ENCODE measurements around the gene KRT13.

Gene KRT13

DNA sequence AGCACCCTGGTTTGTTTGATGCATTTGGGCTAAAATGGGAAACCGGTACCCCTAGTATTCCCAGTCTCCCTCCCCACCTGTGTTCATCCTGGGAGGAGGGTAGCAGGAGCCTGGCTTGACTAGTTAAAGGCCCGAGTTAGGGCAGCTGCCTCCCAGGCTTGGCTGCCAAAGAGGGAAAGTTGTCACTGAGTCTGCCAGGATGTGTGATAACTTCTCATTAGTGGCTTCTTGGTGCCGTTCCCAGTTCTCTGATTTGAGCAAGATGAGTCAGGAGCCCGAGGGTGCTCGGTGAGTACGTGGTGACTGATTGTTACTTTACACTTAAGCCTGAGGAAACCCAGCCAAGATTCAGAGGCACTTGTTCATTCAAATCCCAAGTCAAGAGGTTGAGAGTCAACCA lies 40.7 kb downstream of the KRT13 start:
- H3K9ac ChIP-seq (ENCODE audit: low read length), result no peak overlapping the region
- no peaks in the 10 kb centered on the region for H3F3A ChIP-seq (ENCODE audit: insufficient read depth, low read length)
- H3K4me1 ChIP-seq (ENCODE audit: insufficient read depth, low read length, severe bottlenecking), result no peaks in the 10 kb centered on the region
- no peaks in the 10 kb centered on the region; the same call in 1 of the 2 replicates for H3K27me3 ChIP-seq (ENCODE audit: insufficient read depth, low read length)
- TF ChIP-seq, protein P1, sequence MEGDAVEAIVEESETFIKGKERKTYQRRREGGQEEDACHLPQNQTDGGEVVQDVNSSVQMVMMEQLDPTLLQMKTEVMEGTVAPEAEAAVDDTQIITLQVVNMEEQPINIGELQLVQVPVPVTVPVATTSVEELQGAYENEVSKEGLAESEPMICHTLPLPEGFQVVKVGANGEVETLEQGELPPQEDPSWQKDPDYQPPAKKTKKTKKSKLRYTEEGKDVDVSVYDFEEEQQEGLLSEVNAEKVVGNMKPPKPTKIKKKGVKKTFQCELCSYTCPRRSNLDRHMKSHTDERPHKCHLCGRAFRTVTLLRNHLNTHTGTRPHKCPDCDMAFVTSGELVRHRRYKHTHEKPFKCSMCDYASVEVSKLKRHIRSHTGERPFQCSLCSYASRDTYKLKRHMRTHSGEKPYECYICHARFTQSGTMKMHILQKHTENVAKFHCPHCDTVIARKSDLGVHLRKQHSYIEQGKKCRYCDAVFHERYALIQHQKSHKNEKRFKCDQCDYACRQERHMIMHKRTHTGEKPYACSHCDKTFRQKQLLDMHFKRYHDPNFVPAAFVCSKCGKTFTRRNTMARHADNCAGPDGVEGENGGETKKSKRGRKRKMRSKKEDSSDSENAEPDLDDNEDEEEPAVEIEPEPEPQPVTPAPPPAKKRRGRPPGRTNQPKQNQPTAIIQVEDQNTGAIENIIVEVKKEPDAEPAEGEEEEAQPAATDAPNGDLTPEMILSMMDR (IDR thresholded peaks at IDR 0.05; ENCODE audit: low read length), result no peak
- TF ChIP-seq EZH2 (IDR thresholded peaks at IDR 0.05; ENCODE audit: borderline replicate concordance, low read length), result no peak
- no peaks in the 10 kb centered on the region for H4K20me1 ChIP-seq (ENCODE audit: insufficient read depth, low read length)
- H3K79me2 ChIP-seq (ENCODE audit: insufficient read depth, low read length), result no peaks in the 10 kb centered on the region
- no peak overlapping the region for H3K27ac ChIP-seq (ENCODE audit: low read depth, low read length, poor library complexity, severe bottlenecking)
- H2AFZ ChIP-seq (ENCODE audit: low read length), result no peak overlapping the region
- no peaks in the 10 kb centered on the region for H3K9me3 ChIP-seq (ENCODE audit: low read length)
- no peak overlapping the region for H3K4me2 ChIP-seq (ENCODE audit: low read length)
- no peaks in the 10 kb centered on the region for H3K36me3 ChIP-seq (ENCODE audit: insufficient read depth, low read length)
- no peaks in the 10 kb centered on the region for H3K9me2 ChIP-seq (ENCODE audit: low read depth, low read length)
- no peak overlapping the region for H3K4me3 ChIP-seq (ENCODE audit: low read depth, low read length, poor library complexity, severe bottlenecking)

DNA sequence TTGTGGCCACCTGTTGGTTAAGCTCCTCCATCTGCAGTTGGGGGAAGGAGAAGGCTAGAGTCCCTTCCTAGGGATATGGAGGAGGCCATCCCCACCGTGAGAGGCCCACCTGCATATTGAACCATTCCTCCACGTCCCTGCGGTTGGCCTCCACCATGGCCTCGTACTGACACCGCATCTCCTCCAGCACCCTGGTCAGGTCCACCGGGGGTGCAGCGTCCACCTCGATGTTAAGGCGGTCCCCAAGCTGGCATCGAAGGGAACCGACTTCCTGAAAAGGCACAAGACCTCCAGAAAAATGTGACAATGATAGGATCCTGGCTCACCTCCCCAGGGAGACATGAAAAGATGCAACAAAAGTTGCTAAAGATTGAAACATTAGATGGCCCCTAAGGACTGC lies 41.2 kb downstream of the KRT13 start:
- no peaks in the 10 kb centered on the region for H3F3A ChIP-seq (ENCODE audit: insufficient read depth, low read length)
- H3K9me2 ChIP-seq (ENCODE audit: low read depth, low read length), result no peaks in the 10 kb centered on the region
- no peaks in the 10 kb centered on the region for H3K79me2 ChIP-seq (ENCODE audit: insufficient read depth, low read length)
- H3K9me3 ChIP-seq (ENCODE audit: low read length), result no peaks in the 10 kb centered on the region
- H3K36me3 ChIP-seq (ENCODE audit: insufficient read depth, low read length), result no peaks in the 10 kb centered on the region
- H3K4me3 ChIP-seq (ENCODE audit: low read depth, low read length, poor library complexity, severe bottlenecking), result no peak overlapping the region
- TF ChIP-seq EZH2 (IDR thresholded peaks at IDR 0.05; ENCODE audit: borderline replicate concordance, low read length), result no peak
- TF ChIP-seq, protein P1 (IDR thresholded peaks at IDR 0.05; ENCODE audit: low read length), result no peak
- peaks cover 4% of the 10 kb centered on the region; the same call in 1 of the 2 replicates for H3K27me3 ChIP-seq (ENCODE audit: insufficient read depth, low read length)
- no peak overlapping the region for H3K9ac ChIP-seq (ENCODE audit: low read length)
- no peak overlapping the region for H3K27ac ChIP-seq (ENCODE audit: low read depth, low read length, poor library complexity, severe bottlenecking)
- no peak overlapping the region for H2AFZ ChIP-seq (ENCODE audit: low read length)
- H3K4me1 ChIP-seq (ENCODE audit: insufficient read depth, low read length, severe bottlenecking), result no peaks in the 10 kb centered on the region
- no peak overlapping the region for H3K4me2 ChIP-seq (ENCODE audit: low read length)
- no peaks in the 10 kb centered on the region for H4K20me1 ChIP-seq (ENCODE audit: insufficient read depth, low read length)

DNA sequence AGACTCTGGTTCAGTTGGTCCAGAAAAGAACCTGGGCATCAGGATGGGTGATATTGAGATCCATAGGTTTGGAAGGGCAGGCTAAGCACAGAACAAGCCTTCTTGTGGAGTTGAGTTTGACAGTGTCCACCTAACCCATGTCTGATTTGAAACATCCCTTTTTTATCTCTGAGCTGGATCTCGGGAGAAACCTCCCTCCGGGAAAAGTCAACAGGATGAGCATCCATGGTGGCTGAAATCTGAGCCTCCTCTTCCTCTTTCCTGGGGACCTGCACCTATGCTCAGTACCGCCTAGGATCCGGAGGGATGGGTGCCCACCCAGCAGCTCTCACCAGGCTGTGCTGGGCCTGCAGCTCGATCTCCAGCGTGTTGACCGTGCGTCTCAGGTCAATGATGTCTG lies 41.7 kb downstream of the KRT13 start:
- Histone ChIP-seq H3K27ac (ENCODE audit: low read depth, low read length, poor library complexity, severe bottlenecking) (no peak overlapping the region), H4K20me1 (ENCODE audit: insufficient read depth, low read length) (no peaks in the 10 kb centered on the region), H3K9ac (ENCODE audit: low read length) (no peak overlapping the region), H2AFZ (ENCODE audit: low read length) (no peak overlapping the region), H3K9me3 (ENCODE audit: low read length) (no peaks in the 10 kb centered on the region), H3K27me3 (ENCODE audit: insufficient read depth, low read length) (peaks cover 4% of the 10 kb centered on the region; the same call in 1 of the 2 replicates), H3F3A (ENCODE audit: insufficient read depth, low read length) (no peaks in the 10 kb centered on the region), H3K4me3 (ENCODE audit: low read depth, low read length, poor library complexity, severe bottlenecking) (no peak overlapping the region), H3K79me2 (ENCODE audit: insufficient read depth, low read length) (no peaks in the 10 kb centered on the region), H3K9me2 (ENCODE audit: low read depth, low read length) (no peaks in the 10 kb centered on the region), H3K4me1 (ENCODE audit: insufficient read depth, low read length, severe bottlenecking) (no peaks in the 10 kb centered on the region), H3K36me3 (ENCODE audit: insufficient read depth, low read length) (no peaks in the 10 kb centered on the region), H3K4me2 (ENCODE audit: low read length) (no peak overlapping the region)
- TF ChIP-seq, protein P1 (IDR thresholded peaks at IDR 0.05; ENCODE audit: low read length), result no peak
- TF ChIP-seq EZH2 (IDR thresholded peaks at IDR 0.05; ENCODE audit: borderline replicate concordance, low read length), result no peak

All from OCI-LY1 (cell line).